ENCODE data around the gene TBC1D19.

- TF ChIP-seq SPI1 (IDR thresholded peaks at IDR 0.05; ENCODE audit: borderline replicate concordance, low read depth, low read length) (no peak), CTCF (IDR thresholded peaks at IDR 0.05 in 2 of 3, conservative IDR thresholded peaks at IDR 0.05 in 1 of 3; ENCODE audit: insufficient read depth in 2 of 3, low read depth in 1 of 3, low read length in 3 of 3) (no peak), ZBTB5 (IDR thresholded peaks at IDR 0.05) (no peak), NRF1 (conservative IDR thresholded peaks at IDR 0.05 in 1 of 2, IDR thresholded peaks at IDR 0.05 in 1 of 2) (no peak), EZH2 (IDR thresholded peaks at IDR 0.05; ENCODE audit: borderline replicate concordance, low read depth, low read length) (no peak), ARID2 (IDR thresholded peaks at IDR 0.05) (no peak), BDP1 (IDR thresholded peaks at IDR 0.05; ENCODE audit: insufficient read depth, insufficient read length) (no peak), CEBPB (tag; IDR thresholded peaks at IDR 0.05) (no peak), POLR3G (IDR thresholded peaks at IDR 0.05; ENCODE audit: extremely low read depth, insufficient read length, insufficient replicate concordance) (no peak), POLR2A (conservative IDR thresholded peaks at IDR 0.05) (no peak), SMC3 (conservative IDR thresholded peaks at IDR 0.05; ENCODE audit: insufficient read depth, low read depth, low read length) (no peak)
These were observed 35.9 kb downstream of the TBC1D19 start for GRCh38 chr4:26619784-26620183.
